ENCODE data around the gene EBI3.
"Not testable (repeated sequence)": the region's sequence is repeated elsewhere in the genome, so short reads cannot be mapped to it uniquely, and the experiment has no call there.

EBI3 gene

GRCh38 chr19:4279267-4279529 is 49.9 kb downstream of the EBI3 start:
- no peak for DNase-seq

GRCh38 chr19:4279530-4280422 is 50.5 kb downstream of the EBI3 start:
- no peak for DNase-seq

- DNase-seq, result no peak
These were observed 55.0 kb downstream of the EBI3 start for GRCh38 chr19:4284176-4284958.

GRCh38 chr19:4284974-4285373 is 55.7 kb downstream of the EBI3 start:
- DNase-seq, result no peak

GRCh38 chr19:4286141-4286540 is 56.8 kb downstream of the EBI3 start:
- DNase-seq, result not testable (repeated sequence)
